HCT116 (cell line): ENCODE measurements around the gene ITPR1. TPM values are rescaled to one million over a fixed set of nuclear protein-coding genes. Genes with fewer than 3 reads are reported as not detected.

ENCODE experiments used
- ATAC-seq: fragments of 200-7000 bp; cut with Tn5 transposase; 2 replicates; pipeline ENCODE4 v1.9.1; 2020; ENCODE audit warnings: mild to moderate bottlenecking, moderate library complexity
- BruUV-seq: library from RNA; stranded (reverse); fragments of 400-500 nt; replicated peaks from 2 replicates; lab custom pipeline; 2021; lab: Mats Ljungman, UMichigan
- CTCF ChIA-PET: fragments of 300-600 bp; sonication (Branson Sonifier 250); formaldehyde crosslinking; loops from one replicate; lab custom pipeline; 2021; ENCODE audit warnings: antibody characterized with exemption; lab: Charles Lee
- POLR2A ChIA-PET: fragments of 300-600, 350-600 bp; sonication (Branson Sonifier 250); formaldehyde crosslinking; loops from one replicate; lab custom pipeline; 2021; ENCODE audit warnings: antibody characterized with exemption; lab: Charles Lee
- RAD21 ChIA-PET, 2 experiments: fragments of 300-600 bp; sonication (Branson Sonifier 250); formaldehyde crosslinking; loops; one replicate each; lab custom pipeline; 2023; ENCODE audit warnings: low total read pairs in 2 of 2; ENCODE audit not compliant: uncharacterized antibody in 2 of 2, unreplicated experiment in 2 of 2, low non-redundant PET in 1 of 2; lab: Charles Lee
- DNase-seq: peaks from one replicate; pipeline ENCODE4 v3.0.0-alpha.2; 2010; ENCODE audit warnings: low read depth, low spot score
- H2AFZ ChIP-seq: fragments of 200-600 bp; shearing (Covaris generic), sonication (generic); 2 replicates; pipeline ENCODE4 v1.6.1; 2017; ENCODE audit warnings: low read depth, mixed run types, mixed read lengths, antibody characterized with exemption, low read length; ENCODE audit not compliant: poor library complexity, severe bottlenecking
- H3K27ac ChIP-seq: 2 replicates; pipeline ENCODE4 v1.5.1; 2012; ENCODE audit warnings: low read depth, low read length
- H3K27me3 ChIP-seq: fragments of 200-600 bp; sonication (generic); 2 replicates; pipeline ENCODE4 v1.6.1; 2016; ENCODE audit warnings: mixed run types, low read length, mixed read lengths; ENCODE audit not compliant: insufficient read depth
- H3K36me3 ChIP-seq, 2 experiments: fragments of 200-500 bp in 1 of 2; fragments of 200-600 bp in 1 of 2; sonication (Bioruptor generic) in 1 of 2; sonication (generic) in 1 of 2; 2 replicates each; pipeline versions ENCODE4 v1.5.1 to v1.6.1; 2014 to 2016; ENCODE audit warnings: low read length in 2 of 2, inconsistent platforms in 1 of 2, mixed read lengths in 1 of 2, mixed run types in 1 of 2; ENCODE audit not compliant: insufficient read depth in 2 of 2, control insufficient read depth in 1 of 2
- H3K4me1 ChIP-seq, 2 experiments: fragments of 200-600 bp in 1 of 2; sonication (generic) in 1 of 2; 2 replicates each; pipeline versions ENCODE4 v1.5.1 to v1.6.1; 2012 to 2017; ENCODE audit warnings: low read length in 2 of 2, inconsistent platforms in 1 of 2, mild to moderate bottlenecking in 1 of 2, mixed read lengths in 1 of 2, mixed run types in 1 of 2, moderate library complexity in 1 of 2; ENCODE audit not compliant: insufficient read depth in 2 of 2, control insufficient read depth in 1 of 2
- H3K4me2 ChIP-seq: fragments of 200-600 bp; sonication (generic); 2 replicates; pipeline ENCODE4 v1.6.1; 2017; ENCODE audit warnings: mixed run types, low read length, mixed read lengths
- H3K4me3 ChIP-seq, 2 experiments: fragments of 200-600 bp in 1 of 2; sonication (generic) in 1 of 2; replicated peaks in 1 of 2; 2 replicates each; pipeline ENCODE4 v1.5.1; 2011 to 2016; ENCODE audit warnings: low read length in 2 of 2, control low read depth in 1 of 2, low read depth in 1 of 2, mild to moderate bottlenecking in 1 of 2, mixed read lengths in 1 of 2, mixed run types in 1 of 2
- H3K79me2 ChIP-seq: fragments of 200-600 bp; sonication (generic); 2 replicates; pipeline ENCODE4 v1.6.1; 2017; ENCODE audit warnings: mild to moderate bottlenecking, mixed run types, low read length, moderate library complexity, mixed read lengths; ENCODE audit not compliant: insufficient read depth
- H3K9ac ChIP-seq: fragments of 200-600 bp; sonication (generic); 2 replicates; pipeline ENCODE4 v1.6.1; 2016; ENCODE audit warnings: low read length, mixed read lengths
- H3K9me2 ChIP-seq: fragments of 200-600 bp; sonication (generic), shearing (Covaris generic); 2 replicates; pipeline ENCODE4 v1.6.1; 2017; ENCODE audit warnings: mixed run types, mild to moderate bottlenecking, moderate library complexity; ENCODE audit not compliant: insufficient read depth
- H3K9me3 ChIP-seq, 2 experiments: fragments of 200-500 bp in 1 of 2; fragments of 200-600 bp in 1 of 2; sonication (Bioruptor generic) in 1 of 2; sonication (generic) in 1 of 2; 2 replicates each; pipeline ENCODE4 v1.6.1; 2014 to 2017; ENCODE audit warnings: low read length in 2 of 2, mixed read lengths in 2 of 2, inconsistent platforms in 1 of 2, low read depth in 1 of 2, mild to moderate bottlenecking in 1 of 2, mixed run types in 1 of 2, moderate library complexity in 1 of 2; ENCODE audit not compliant: control insufficient read depth in 1 of 2, insufficient read depth in 1 of 2
- H4K20me1 ChIP-seq: fragments of 200-600 bp; sonication (generic), shearing (Covaris generic); 2 replicates; pipeline ENCODE4 v1.6.1; 2017; ENCODE audit warnings: mixed run types, mild to moderate bottlenecking, moderate library complexity; ENCODE audit not compliant: insufficient read depth
- CBX3 ChIP-seq: IDR thresholded peaks from 2 replicates; pipeline ENCODE4 v1.6.1; 2012; ENCODE audit warnings: low read depth
- CTCF ChIP-seq, 3 experiments: fragments of 200-600 bp in 1 of 3; sonication (generic) in 1 of 3; IDR thresholded peaks in 2 of 3; conservative IDR thresholded peaks in 1 of 3; 2 replicates each; pipeline ENCODE4 v1.5.1; 2012 to 2017; ENCODE audit warnings: low read depth in 2 of 3, low read length in 2 of 3, antibody characterized with exemption in 1 of 3, borderline replicate concordance in 1 of 3, control low read depth in 1 of 3, mild to moderate bottlenecking in 1 of 3, mixed read lengths in 1 of 3, mixed run types in 1 of 3, moderate library complexity in 1 of 3; ENCODE audit not compliant: insufficient read depth in 1 of 3
- ELF1 ChIP-seq: IDR thresholded peaks from 2 replicates; pipeline ENCODE4 v1.6.1; 2012; ENCODE audit warnings: low read depth, borderline replicate concordance
- EZH2phosphoT487 ChIP-seq: fragments of 200-600 bp; IDR thresholded peaks from 2 replicates; pipeline ENCODE4 v1.6.1; 2018; ENCODE audit warnings: antibody characterized with exemption, borderline replicate concordance
- RAD21 ChIP-seq: IDR thresholded peaks from 2 replicates; pipeline ENCODE4 v1.6.1; 2012; ENCODE audit warnings: low read depth, mild to moderate bottlenecking
- SP1 ChIP-seq: IDR thresholded peaks from 2 replicates; pipeline ENCODE4 v1.6.1; 2012; ENCODE audit warnings: low read depth
- YY1 ChIP-seq: IDR thresholded peaks from 2 replicates; pipeline ENCODE4 v1.6.1; 2011; ENCODE audit warnings: low read length, low read depth, moderate library complexity, mild to moderate bottlenecking; ENCODE audit not compliant: insufficient replicate concordance; ENCODE audit errors: extremely low read depth
- ZNF274 ChIP-seq: fragments of 200-500 bp; sonication (Bioruptor generic); IDR thresholded peaks from 2 replicates; pipeline ENCODE4 v1.6.1; 2014; ENCODE audit warnings: mild to moderate bottlenecking, low read depth, low read length, inconsistent platforms
- intact Hi-C: fragments of 100-400 bp; cut with micrococcal nuclease; formaldehyde crosslinking; loops from 2 replicates; pipeline ENCODE4 v1.10.0; 2022
- total RNA-seq: library from RNA; stranded (reverse); gene quantifications from one replicate; pipeline ENCODE4 v1.2.1, GENCODE V29; 2021; ENCODE audit not compliant: unreplicated experiment
- TF ChIP-seq, protein P1 (sequence below): IDR thresholded peaks from 2 replicates; pipeline ENCODE4 v1.6.1; 2012

ITPR1 gene
- total RNA-seq, 1 experiment from 2014 or later = 9.2 TPM

GRCh38 chr3:4722103-4722502 lies 229.0 kb downstream of the ITPR1 start:
- H4K20me1 ChIP-seq = no peaks in the 10 kb centered on the region
- peaks cover 16 to 30% of the 10 kb centered on the region in 2 experiments; a peak in 3 of 4 replicates for H3K4me1 ChIP-seq
- peak; percentile 87 for ATAC-seq
- no peak overlapping the region for H3K27ac ChIP-seq
- TF ChIP-seq CTCF (IDR thresholded peaks at IDR 0.05 in 2 of 3, conservative IDR thresholded peaks at IDR 0.05 in 1 of 3; ENCODE audit: borderline replicate concordance in 1 of 3, insufficient read depth in 1 of 3, low read depth in 2 of 3, low read length in 2 of 3) = peak; percentile 47 to 91 (median 60)
- peak; percentile 97 for TF ChIP-seq RAD21
- TF ChIP-seq ZNF274 = no peak
- TF ChIP-seq ELF1 = no peak
- no peak for TF ChIP-seq YY1
- no peak for TF ChIP-seq EZH2phosphoT487
- TF ChIP-seq SP1 = 0 out of 2 replicates have a peak, but pooled peaks have one; percentile 20
- peak; percentile 69 for TF ChIP-seq CBX3
- TF ChIP-seq, protein P1, sequence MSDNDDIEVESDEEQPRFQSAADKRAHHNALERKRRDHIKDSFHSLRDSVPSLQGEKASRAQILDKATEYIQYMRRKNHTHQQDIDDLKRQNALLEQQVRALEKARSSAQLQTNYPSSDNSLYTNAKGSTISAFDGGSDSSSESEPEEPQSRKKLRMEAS = peak; percentile 43
- H3K36me3 ChIP-seq = no peaks in the 10 kb centered on the region
- H3K9ac ChIP-seq = no peak overlapping the region
- H3K79me2 ChIP-seq = no peaks in the 10 kb centered on the region
- no peaks in the 10 kb centered on the region for H3K9me3 ChIP-seq
- H2AFZ ChIP-seq = peak overlapping the region; percentile 75
- POLR2A ChIA-PET = interaction anchor here (1.4 kb wide), 1 partner anchor 257 kb away, joined by 4 read pairs; the partner anchor contains the start of gene BHLHE40
- DNase-seq = peak; percentile 68
- H3K9me2 ChIP-seq = no peaks in the 10 kb centered on the region
- RAD21 ChIA-PET = no interaction called here
- no peaks in the 10 kb centered on the region for H3K27me3 ChIP-seq
- intact Hi-C loops = loop anchor here (1.0 kb wide), 2 partner anchors 254 to 305 kb away; no protein-coding TSS in a partner anchor
- CTCF ChIA-PET = interaction anchor here (0.9 to 1.2 kb wide), 2 partner anchors 257 to 335 kb away, joined by 3 to 4 read pairs; partner anchors contain the start of gene BHLHE40
- BruUV-seq = no TSS peak
- H3K4me3 ChIP-seq = no peak overlapping the region
- peak overlapping the region; percentile 7; the same call in 1 of the 2 replicates for H3K4me2 ChIP-seq
